ENCODE data around the gene SORBS1.

DNA sequence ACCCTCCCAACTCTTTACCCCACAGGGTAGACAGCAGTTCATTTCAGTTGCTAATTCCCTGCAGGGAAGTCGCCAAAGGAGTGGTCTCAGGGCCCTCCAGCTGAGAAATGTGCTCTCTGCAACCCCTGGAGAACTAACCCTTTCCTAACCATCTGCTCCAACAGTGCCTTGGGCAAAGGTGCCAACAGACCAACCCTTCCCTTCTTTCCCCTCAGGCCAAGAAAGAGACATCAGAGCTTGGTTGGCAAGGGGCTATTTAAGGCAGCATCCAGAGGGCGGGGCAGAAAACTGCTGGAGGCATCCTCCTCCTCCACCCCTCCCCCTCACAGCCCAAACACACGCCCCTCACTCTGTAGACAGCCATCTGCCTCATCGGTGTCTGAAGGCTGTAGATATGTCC, 1.7 kb downstream of the SORBS1 start:
- TF ChIP-seq CTCF (IDR thresholded peaks at IDR 0.05): no peak
- TF ChIP-seq EP300 (IDR thresholded peaks at IDR 0.05): no peak
- no peak for TF ChIP-seq POLR2A (IDR thresholded peaks at IDR 0.05)

Measured in suprapubic skin (tissue), 3 donors.